GM21576 (cell line): ENCODE data around the gene ZNF808.
A peak's percentile ranks its signal among the peaks of the same experiment; 100 is the strongest.
"Not testable (repeated sequence)": the region's sequence is repeated elsewhere in the genome, so short reads cannot be mapped to it uniquely, and the experiment has no call there.

ENCODE experiments used
- ATAC-seq: cut with Tn5 transposase; IDR thresholded peaks from one replicate; pipeline ENCODE4 v1.9.1; 2021; ENCODE audit warnings: mild to moderate bottlenecking, moderate library complexity; ENCODE audit not compliant: unreplicated experiment

The ZNF808 gene

DNA sequence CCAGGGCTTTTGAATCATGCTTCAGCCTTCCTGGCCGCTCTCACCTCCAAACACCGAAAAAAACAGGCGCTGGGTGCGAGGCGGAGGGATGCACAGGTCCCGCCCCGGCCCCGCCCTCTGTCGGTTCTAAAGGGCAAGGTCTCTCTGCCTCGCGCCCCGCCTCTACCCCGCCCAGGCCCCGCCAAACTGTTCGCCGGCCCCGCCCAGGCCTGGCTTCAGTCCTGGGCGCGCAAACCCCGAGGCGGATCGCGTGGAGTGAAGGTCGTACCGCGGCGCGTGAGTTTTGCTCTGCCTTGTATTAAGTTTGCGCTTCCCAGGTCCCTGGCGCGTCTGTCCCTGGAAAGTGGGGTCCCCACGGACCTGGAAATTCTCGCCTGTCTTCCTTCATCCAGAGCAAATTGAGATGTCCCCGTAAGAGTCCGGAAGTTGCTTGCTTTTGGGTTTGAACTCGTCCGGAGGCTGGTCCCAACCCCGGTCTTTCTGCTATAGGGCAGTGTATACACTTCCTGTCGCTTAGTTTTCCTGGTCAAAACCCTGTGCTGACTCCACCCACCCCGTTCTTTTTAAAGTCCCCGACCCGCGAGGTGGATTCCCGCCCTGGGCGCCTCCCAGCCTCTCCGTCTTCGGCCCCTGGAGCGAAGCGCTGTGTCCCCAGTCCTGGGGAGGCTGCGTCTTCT is 8.4 kb downstream of the ZNF808 start:
- ATAC-seq = peak; percentile 76

DNA sequence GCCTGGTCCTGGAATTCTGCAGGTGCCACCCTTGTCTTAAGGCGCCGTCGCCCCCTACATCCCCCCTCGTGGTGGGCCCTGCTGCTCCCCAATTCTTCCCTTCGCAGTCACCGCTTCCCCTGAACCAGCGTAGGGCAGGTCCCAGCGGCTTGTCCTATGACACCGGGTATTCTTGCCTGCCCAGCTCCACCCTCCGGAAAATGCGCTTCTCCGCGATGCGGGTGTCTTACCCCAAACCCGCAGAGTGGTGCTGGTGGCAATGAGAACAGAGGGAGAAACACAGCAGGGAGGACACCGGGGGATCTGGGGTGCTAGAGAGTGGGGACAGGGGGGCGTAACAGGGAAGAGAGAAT is 9.0 kb downstream of the ZNF808 start:
- ATAC-seq = peak; percentile 18

DNA sequence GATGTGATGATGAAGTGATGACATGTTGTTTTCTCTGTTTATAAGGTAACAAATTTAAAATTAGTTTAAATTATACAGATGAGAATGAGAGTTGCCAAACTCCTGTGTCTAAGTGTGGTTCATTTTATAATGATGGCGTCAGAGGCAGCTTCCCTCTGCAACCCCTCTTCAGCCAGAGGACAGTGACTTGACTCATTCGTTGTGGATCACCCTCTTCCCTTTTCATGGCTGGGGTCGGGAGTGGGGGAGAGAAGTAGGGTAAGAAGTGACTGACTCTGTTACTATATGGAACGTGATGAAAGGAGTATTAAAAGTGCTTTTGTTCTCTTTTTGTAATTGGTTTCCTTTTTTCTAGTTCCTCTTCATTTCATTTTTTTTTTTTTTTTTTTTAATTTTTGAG is 11.3 kb downstream of the ZNF808 start:
- not testable (repeated sequence) for ATAC-seq

DNA sequence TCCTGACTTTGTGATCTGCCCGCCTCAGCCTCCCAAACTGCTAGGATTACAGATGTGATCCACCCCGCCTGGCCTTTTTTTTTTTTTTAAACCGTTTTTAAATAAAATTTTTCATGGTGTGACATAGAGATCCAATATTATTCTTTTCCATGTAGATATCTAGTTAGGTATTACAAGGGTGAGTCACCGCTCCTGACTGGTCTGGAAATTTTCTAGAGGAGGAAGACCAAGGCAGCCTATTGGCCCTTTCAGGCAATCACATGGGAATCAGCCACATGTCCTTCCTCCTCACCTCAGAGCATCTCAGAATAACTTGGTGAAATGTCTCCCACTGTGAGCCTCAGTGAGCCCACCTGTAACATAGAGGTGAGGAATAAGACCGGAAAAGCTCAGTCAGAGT is 13.7 kb downstream of the ZNF808 start:
- not testable (repeated sequence) for ATAC-seq

DNA sequence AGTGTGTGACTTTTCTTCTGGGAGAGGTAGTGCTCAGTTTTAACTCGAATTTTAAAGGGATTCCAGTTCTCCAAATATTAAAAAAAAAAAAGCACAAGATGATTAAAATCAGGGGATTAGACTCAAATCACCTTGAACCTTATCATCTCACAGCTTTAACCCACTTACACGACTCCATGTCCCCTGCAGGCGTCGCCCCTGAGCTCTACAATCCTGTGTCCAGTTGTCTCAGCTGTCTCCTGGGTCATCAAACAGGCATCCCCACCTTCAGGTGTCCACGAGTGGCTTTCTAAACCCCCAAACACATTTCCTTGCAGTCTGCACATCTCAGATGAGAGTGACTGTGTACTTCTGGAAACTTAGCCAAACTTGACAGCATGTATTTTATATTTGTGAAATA is 14.1 kb downstream of the ZNF808 start:
- no peak for ATAC-seq

DNA sequence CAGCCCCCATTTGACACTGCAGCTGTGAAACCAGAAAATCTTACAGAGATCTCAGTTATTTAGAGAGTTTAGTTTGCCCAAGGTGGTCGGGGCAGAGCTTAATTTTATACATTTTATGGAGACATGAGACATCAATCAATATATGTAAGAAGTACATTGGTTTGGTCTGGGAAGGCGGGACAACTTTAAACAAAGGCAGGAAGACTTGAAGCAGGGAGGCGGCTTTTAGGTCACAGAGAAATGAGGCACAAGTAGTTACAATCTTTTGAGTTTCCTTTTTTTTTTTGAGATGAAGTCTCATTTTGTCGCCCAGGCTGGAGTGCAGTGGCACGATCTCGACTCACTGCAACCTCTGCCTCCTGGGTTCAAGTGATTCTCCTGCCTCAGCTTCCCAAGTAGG is 15.1 kb downstream of the ZNF808 start:
- ATAC-seq = not testable (repeated sequence)

DNA sequence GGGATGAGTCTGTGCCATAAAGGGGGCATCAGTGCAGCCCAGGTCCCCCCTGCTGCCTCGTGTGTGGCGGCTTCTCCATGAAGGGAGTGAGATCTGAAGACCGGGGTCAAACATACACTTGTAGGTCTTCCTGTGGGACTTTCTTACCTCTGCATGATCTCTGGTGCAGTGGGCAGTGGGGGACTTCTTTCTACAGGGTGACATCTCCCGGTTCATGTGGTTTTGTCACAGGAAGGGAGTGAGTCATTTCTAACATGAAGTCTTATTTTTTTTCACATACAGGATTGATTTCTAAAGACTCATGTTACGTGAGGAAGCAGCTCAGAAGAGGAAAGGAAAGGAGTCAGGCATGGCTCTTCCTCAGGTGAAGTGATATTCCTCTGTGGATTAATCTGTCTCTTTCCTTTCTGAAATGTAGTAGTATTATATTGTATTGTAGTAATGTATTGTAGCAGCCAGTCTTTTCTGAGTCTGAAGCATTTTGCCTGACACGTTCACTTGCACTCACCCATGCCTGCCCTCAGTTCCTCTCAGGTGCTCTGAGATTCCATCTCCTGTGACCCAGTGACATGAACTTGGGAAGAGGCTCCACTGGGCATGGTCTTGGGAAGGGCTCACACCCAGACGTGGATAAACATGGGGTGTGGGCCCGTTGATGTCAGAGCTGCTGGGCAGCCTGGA is 15.7 kb downstream of the ZNF808 start:
- no peak for ATAC-seq

DNA sequence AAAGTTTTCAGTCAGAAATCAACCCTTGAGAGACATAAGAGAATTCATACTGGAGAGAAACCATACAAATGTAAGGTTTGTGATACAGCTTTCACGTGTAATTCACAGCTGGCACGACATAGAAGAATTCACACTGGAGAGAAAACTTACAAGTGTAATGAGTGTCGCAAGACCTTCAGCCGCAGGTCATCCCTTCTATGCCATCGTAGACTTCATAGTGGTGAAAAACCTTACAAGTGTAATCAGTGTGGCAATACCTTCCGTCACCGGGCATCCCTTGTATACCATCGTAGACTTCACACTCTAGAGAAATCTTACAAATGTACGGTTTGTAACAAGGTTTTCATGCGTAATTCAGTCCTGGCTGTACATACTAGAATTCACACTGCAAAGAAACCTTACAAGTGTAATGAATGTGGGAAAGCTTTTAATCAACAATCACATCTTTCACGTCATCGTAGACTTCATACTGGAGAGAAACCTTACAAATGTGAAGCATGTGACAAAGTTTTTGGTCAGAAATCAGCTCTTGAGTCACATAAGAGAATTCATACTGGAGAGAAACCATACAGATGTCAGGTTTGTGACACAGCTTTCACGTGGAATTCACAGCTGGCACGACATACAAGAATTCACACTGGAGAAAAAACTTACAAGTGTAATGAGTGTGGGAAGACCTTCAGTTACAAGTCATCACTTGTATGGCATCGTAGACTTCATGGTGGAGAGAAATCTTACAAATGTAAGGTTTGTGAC is 26.9 kb downstream of the ZNF808 start:
- no peak for ATAC-seq

DNA sequence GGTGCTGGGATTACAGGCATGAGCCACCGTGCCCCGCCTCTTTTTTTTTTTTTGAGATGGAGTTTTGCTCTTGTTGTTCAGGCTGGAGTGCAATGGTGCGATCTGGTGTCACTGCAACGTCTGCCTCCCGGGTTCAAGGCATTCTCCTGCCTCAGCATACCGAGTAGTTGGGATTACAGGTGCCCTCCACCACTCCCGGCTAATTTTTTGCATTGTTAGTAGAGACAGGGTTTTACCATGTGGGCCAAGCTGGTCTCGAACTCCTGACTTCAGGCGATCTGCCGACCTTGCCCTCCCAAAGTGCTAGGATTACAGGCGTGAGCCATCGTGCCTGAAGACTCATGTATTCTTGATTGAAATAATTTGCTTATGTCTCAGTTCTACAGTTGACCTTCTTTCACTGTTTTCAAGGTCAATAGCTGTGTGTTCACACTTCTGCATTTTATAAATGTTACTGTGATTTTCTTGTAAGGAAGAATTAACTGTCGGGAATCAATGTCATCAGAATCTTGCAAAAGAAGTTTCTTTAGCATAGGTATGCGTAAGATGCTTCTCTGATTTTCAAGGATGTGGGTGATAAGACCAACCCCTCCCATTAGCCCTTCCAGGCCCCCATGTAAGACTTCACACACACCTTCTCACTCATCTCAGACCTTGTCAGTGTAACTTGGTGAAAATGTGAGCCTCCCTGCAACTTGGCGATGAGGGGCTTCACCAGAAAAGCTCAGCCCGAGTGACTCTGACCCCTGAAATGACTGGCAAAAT is 29.9 kb downstream of the ZNF808 start:
- ATAC-seq = no peak

DNA sequence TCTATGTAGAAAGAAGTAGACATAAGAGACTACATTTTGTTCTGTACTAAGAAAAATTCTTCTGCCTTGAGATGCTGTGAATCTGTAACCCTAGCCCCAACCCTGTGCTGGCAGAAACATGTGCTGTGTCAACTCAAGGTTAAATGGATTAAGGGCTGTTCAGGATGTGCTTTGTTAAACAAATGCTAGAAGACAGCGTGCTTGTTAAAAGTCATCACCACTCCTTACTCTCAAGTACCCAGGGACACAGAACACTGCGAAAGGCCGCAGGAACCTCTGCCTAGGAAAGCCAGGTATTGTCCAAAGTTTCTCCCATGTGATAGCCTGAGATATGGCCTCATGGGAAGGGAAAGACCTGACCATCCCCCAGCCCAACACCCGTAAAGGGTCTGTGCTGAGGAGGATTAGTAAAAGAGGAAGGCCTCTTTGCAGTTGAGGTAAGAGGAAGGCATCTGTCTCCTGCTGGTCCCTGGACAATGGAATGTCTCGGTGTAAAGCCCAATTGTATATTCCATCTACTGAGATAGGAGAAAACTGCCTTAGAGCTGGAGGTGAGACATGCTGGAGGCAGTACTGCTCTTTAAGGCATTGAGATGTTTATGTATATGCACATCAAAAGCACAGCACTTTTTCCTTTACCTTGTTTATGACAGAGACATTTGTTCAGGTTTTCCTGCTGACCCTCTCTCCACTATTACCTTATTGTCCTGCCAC is 31.4 kb downstream of the ZNF808 start:
- not testable (repeated sequence) for ATAC-seq

DNA sequence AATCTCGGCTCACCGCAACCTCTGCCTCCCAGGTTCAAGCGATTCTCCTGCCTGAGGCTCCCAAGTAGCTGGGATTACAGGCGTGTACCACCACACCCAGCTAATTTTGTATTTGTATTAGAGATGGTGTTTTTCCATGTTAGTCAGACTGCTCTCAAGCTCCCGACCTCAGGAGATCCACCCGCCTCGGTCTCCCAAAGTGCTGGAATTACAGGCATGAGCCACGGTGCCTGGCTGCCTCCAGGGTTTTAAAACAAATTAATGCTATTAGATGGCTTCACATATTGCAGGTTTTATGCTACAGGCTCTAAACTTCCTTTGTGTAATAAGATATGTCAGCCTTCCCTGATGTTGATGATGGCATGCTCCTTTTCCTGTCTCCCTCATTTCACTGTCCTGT is 34.1 kb downstream of the ZNF808 start:
- ATAC-seq = not testable (repeated sequence)

DNA sequence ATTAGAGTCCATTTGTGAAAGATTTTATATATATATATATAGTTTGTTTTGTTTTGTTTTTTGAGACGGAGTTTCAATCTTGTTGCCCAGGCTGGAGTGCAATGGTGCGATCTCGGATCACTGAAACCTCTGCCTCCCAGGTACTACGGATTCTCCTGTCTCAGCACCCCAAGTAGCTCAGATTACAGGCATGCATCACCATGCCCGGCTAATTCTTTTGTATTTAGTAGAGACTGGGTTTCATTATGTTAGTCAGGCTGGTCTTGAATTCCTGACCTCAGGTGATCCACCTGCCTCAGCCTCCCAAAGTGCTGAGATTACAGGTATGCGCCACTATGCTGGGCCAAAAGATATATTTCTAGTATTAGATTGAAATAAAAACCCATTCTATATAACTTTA is 38.7 kb downstream of the ZNF808 start:
- ATAC-seq = no peak

DNA sequence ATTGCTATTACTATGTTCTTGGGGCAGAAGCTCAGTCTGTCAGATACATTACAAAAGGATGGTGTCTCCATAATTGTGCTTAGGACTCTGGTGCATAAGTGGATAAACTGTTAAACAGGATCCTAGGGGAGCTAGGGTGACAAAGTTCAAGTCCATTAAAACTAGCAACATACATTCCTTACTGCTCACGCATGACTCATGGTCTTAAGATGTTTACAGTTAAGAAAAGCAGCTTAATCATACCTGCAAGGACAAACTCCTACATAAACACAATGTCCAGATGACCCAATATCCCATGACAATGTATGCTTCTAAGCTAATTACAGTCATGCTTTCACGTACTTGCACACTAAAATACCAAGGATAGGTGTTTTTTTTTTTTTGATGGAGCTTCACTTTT is 39.1 kb downstream of the ZNF808 start:
- no peak for ATAC-seq

DNA sequence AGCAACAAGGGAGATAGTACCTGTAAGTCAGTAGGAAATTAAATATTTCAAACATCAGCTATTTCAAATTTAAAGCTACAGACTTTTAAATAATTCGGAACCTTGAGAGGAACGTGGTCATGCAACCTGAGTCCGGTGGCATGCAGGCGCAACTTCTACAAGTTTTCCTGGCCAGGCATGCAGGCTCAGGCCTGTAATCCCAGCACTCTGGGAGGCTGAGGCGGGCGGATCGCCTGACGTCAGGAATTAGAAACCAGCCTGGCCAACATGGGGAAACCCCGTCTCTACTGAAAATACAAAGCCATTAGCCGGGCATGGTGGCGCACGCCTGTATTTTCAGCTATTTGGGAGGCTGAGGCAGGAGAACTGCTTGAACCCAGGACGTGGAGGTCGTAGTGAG is 40.5 kb downstream of the ZNF808 start:
- no peak for ATAC-seq

DNA sequence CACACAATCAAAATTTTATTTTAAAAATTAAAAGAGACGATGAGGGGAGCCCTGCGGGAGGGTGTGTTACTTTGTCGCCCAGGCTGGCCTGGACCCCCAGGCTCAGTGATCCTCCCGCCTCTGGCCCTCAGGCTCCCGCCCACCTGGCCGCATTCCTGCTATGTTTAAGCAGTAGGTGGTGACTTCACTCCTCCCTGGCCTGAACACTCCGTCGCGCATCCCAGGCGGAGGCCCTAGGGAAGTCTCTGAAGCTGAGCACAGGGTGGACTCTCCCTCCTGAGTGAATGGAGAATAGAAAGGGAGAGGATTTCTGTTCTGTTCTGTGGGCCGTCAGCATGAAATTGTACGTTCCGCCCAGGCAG is 42.2 kb downstream of the ZNF808 start:
- ATAC-seq = peak; percentile 8

DNA sequence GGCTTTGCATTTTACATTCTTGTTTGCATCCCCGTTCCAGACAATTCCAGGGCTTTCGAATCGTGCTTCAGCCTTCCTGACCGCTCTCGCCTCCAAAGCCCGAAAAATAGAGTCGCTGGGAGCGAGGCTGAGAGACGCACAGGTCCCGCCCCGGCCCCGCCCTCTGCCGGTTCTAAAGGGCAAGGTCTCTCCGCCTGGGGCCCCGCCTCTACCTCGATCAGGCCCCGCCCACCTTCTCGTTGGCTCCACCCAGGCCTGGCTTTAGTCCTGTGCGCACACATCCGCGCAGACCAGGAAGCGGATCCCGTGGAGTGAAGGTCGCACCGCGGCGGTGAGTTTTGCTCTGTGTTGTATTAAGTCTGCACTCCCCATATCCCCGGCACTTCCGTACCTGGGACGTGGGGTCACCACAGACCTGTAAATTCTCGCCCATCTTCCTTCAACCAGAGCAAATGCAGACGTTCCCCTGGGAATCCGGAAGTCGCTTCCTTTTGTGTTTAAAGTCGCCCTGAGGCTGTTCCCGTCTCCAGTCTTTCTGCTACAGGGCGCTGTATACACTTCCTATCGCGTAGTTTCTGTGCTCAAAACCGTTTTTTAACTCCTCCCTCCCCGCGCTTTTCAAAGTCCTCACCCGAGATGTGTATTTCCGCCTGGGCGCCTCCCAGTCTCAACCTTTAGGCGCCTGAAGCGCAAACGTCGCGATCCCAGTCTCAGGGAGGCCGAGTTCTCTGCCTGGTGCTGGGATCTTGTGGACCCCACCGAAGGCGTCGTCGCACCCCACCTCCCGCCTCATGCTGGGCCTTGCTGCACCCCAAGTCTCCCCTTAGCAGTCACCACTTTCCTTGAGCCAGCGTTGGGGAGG is 42.8 kb downstream of the ZNF808 start, which contains the start of gene ZNF701:
Gene ZNF701 (plus strand): TSS at position 288 of the 862 bp plus-strand sequence. CDS start 3,861 bp downstream, outside the sequence.
- ATAC-seq = peak; percentile 95

DNA sequence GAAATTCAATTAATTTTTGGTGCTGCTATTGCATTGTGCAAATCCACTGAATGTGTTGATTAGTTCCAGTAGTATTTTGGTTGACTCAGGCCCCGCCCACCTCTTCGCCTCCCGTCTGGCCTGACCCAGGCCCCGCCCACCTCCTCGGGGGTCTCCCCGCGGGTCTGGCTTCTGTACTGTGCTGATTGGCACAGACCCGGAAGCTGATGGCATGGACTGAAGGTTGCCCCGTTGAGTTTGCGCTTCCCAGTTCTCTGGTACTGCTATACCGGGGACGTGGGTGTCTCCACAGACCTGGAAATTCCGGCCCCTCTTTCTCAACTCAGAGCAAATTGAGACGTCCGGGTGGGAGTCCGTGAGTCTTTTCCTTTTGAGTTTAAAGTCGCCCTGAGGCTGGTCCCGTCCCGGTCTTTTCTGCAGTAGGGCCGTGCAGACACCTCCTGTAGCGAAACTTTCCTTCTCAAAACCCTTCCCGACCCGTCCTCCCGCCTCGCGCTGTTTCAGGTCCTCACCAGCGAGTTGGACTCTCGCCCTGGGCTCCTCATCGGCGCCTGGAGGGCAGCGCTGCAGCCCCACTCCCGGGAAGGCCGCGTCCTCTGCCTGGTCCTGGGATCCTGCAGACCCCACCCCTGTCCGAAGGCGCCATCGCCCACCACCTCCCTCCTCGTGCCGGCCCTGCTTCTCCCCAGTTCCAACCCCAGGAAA is 57.4 kb downstream of the ZNF808 start:
- ATAC-seq = no peak

DNA sequence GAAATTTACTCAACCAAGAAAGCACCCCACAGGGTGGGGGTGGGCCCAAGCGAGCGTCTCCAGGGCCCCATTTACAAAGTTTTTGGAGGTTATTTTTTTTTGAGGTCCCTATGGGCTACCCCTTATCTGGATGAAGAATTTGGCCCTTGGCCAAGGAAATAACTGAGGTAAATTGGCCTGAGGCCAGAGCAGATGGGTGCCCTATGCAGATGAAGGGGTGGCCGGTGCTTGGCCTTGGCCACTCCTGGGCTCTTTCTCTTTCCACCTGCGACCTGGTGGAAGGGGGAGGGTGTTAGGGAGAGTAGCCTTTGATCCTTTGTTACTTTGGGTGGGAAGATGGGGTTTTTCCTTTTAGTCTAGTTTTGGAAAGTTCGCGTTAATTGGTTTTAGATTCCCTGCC is 58.1 kb downstream of the ZNF808 start:
- ATAC-seq = no peak

DNA sequence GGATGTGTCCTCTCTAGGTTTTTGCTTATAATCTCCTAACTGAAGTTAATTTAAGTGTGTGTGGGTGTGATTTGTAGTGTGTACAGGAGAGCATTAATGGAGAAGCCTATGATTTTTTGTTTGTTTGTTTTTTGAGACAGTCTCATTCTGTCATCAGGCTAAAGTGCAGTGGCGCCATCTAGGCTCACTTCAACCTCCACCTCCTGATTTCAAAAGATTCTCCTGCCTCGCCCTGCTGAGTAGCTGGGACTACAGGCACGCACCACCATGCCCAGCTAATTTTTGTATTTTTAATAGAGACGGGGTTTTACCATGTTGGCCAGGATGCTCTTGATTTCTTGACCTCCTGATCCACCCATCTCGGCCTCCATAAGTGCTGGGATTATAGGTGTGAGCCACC is 63.3 kb downstream of the ZNF808 start:
- ATAC-seq = no peak
